ENCODE results near the gene TUBG2.
"Not testable (repeated sequence)": the region's sequence is repeated elsewhere in the genome, so short reads cannot be mapped to it uniquely, and the experiment has no call there.

The TUBG2 gene

DNA sequence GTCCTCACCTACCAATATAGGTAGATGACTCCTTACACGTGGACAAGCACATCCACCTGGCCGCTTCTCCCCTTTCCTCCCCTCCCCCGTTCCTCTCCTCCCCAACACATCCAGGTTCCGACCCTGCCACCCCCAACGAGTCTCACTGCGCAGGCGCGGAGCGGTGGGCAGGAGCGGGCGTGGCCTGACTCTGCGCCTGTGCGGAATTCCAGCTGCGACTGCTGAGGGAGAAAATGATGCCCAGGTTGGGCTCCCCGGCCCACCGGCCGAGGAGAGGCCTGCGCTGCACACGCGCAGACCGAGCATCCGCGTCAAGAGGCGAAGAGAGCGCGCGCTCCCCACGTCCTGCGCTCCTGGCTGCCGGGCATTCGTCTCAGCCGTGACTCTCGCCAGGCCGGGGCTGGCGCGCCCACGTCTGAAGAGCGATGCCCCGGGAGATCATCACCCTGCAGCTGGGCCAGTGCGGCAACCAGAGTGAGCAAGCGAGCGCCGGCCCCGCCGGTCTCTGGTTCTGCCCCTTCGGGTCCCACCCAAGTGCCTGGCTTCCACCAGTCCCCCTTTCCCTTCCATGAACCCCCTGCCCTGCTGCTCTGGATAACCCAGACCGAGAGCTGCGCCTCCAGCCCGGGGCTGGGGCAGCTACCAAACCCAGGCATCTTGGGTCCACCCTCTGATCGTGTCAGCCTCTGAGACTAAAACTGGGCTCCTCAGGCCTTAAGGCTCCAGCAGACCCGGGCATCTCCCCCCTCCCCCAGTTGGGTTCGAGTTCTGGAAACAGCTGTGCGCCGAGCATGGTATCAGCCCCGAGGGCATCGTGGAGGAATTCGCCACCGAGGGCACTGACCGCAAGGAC is at the start of gene TUBG2:
TUBG2 (plus strand) TSS at position 206 of the 853 bp plus-strand sequence; CDS start at position 426, 220 bp downstream.
- DNase-seq, result peak; percentile 93

DNA sequence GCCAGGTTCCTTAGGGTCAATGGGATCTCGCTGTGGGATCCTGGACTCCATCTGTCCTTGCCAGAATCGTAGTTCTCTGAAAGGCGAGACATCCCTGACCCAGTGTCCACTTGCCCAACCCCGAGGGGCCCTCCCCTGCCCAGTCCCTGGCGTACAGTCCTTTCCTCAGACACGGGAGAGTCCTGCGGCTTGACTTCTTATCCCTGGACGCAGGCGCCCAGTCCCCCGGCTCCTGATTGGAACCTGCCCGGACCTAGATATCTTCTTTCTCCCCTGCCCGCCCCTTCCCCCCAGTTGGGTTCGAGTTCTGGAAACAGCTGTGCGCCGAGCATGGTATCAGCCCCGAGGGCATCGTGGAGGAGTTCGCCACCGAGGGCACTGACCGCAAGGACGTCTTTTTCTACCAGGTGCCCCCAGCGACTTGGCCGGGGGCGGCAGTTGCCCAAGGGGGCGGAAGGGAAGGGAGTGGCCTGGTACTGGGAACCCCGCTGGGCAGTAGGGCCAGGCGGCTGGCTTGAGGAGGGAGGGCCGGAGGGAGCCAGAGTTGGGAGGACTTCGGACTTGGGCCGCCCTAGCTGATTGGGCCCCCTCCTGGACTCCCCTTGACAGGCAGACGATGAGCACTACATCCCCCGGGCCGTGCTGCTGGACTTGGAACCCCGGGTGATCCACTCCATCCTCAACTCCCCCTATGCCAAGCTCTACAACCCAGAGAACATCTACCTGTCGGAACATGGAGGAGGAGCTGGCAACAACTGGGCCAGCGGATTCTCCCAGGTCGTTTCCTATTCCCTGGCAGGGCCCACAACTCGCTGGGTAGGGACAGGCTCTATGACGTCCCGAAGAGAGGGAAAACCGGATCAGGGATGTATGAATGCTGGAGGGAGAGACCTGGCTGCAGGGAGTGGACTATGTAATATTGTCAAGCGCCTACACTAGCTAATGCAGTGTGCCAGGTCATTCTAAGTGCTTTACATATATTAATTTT is 49.0 kb upstream of the TUBG2 start:
- DNase-seq, result peak; percentile 39

GRCh38 chr17:42612013-42612412 is 47.1 kb upstream of the TUBG2 start:
- no peak for DNase-seq

GRCh38 chr17:42613699-42614295 is 45.3 kb upstream of the TUBG2 start:
- no peak for DNase-seq

DNA sequence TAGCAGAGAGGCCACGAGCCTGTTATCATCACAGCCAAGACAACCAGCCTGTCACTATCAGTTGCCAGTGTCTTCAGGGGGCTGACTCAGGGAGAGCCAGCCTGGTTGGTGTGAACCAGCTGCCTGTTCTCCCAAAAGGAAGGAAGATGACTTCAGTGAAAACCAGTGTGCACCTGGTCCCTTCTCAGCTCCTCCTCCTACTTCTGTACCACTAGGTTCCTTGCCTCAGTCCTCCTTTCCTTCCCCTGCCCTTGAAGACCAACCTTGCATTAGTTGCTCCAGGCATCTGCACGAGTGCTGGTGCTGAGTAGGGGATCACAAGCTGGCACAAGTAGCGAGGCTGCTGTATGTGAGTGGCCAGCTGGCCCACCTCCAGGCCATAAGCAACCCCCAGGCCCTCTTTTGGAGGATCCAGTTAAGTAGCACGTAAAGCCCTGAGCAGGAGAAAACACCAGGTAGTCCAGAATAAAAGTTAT is 41.1 kb upstream of the TUBG2 start:
- DNase-seq, result peak; percentile 93

- DNase-seq, result peak; percentile 81
Observed at GRCh38 chr17:42618442-42619150, 40.5 kb upstream of the TUBG2 start.

DNA sequence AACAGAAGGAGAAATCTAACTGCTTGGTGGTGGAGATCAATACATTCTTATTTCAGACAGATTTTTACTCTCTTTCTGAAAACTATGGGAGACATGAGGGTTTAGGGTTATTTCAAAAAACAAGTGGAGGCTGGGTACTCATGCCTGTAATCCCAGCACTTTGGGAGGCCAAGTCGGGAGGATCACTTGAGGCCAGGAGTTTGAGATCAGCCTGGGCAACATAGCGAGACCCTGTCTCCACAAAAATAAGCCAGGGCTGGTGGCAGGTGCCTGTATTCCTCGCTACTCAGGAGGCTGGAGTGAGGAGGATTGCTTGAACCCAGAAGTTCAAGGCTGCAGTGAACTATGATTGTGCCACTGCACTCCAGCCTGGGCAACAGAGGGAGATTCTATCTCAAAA is 37.1 kb upstream of the TUBG2 start:
- DNase-seq, result not testable (repeated sequence)

GRCh38 chr17:42623271-42623670 is 35.8 kb upstream of the TUBG2 start:
- DNase-seq, result no peak

GRCh38 chr17:42623732-42624596 is 35.1 kb upstream of the TUBG2 start:
- DNase-seq, result peak; percentile 8

GRCh38 chr17:42627032-42627764 is 31.9 kb upstream of the TUBG2 start:
- not testable (repeated sequence) for DNase-seq

- DNase-seq, result no peak
Observed at GRCh38 chr17:42629411-42630009, 29.6 kb upstream of the TUBG2 start.

DNA sequence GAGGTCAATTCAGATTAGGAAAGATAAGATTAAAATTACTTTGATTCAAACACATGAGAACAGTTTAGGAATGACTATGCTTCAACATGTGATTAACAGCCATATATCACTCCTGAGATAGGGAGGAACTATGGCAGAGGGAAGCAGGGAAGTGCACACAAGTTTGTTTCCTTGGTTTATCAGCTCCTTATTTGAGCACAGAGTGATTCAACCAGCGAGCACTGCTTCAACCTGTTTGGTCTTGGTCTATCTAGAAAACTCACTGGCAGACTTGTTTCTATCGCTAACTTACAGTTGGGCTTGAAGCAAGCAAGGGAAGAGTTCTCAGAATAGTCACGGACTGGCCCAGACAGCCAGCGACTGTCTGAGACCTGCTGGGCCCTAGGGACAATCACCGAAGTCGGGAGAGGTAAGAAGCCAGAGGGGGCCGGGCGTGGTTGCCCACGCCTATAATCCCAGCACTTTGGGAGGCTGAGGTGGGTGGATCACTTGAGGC is 26.1 kb upstream of the TUBG2 start:
- no peak for DNase-seq

- DNase-seq, result no peak
Observed at GRCh38 chr17:42639525-42640113, 19.5 kb upstream of the TUBG2 start.

GRCh38 chr17:42640121-42640520 is 19.0 kb upstream of the TUBG2 start:
- DNase-seq, result no peak

- DNase-seq, result peak; percentile 52
Observed at GRCh38 chr17:42642336-42642735, 16.7 kb upstream of the TUBG2 start.

DNA sequence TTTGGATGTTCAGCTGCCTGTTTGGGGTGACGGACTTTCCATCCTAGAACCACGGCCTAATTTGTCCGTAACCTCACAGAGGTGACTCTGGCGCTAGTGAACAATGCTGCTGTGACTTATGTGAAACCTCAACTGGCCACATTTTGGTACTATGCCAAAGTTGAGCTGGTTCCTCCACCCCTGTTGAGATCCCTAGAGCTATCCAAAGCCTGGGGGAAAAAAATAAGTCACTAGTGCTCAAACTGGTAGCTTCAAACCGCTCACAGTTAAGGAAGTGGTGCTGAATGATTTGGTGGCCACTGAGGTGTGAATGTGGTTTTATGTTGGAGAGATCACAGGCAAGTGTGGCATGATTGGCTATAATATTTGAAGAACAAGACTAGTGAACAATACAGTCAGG is 11.3 kb upstream of the TUBG2 start:
- DNase-seq, result no peak

DNA sequence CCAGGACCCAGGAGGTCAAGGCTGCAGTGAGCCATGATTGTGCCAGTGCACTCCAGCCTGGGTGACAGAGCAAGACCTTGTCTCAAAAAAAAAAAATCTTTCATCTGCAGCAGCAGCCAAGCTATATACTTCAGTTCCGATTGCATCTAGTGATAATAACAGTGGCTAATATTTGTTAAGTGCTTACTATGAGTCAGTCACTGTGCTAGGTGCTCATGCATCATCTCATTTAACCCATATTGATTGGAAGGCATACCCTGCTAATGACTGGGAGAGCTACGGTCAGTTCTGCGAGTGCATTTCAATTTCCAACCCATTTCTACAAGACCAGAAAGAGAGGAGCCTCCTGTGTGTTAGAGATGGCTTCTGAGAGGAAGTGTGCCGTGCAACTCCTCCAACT is 7.7 kb upstream of the TUBG2 start:
- DNase-seq, result no peak

- DNase-seq, result no peak
Observed at GRCh38 chr17:42653179-42654124, 5.6 kb upstream of the TUBG2 start.

All from DMS79 treated with DMSO at 0.1 percent for 48 hours (cell line).